ENCODE results near the gene SDHA. TPM values are rescaled to one million over a fixed set of nuclear protein-coding genes. Genes with fewer than 3 reads are reported as not detected.

SDHA gene
- total and polyA plus RNA-seq, 2 of the 13 experiments (the other 11 are each of a cell fraction or from before 2014, with no cell fraction given), result 185 to 240 TPM

DNA sequence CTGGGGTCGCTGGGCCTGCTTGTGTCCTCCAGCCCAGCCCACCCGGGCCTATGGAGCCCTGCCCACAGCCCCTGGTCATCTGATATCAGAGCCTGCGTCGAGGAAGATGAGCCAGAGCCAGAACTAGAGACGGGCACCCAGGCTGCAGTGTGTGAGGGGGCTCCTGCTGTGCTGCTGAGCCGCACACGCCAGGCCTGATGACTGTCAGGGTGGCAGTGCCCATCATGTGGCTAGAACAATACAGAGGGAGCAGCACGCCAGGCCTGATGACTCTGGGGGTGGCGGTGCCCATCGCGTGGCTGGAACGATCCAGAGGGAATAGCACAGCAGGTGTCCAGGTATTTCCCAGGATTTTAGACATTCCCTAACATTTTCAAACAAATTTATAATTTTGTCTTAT lies 36.0 kb upstream of the SDHA start (continued):
- TF ChIP-seq, protein P1, sequence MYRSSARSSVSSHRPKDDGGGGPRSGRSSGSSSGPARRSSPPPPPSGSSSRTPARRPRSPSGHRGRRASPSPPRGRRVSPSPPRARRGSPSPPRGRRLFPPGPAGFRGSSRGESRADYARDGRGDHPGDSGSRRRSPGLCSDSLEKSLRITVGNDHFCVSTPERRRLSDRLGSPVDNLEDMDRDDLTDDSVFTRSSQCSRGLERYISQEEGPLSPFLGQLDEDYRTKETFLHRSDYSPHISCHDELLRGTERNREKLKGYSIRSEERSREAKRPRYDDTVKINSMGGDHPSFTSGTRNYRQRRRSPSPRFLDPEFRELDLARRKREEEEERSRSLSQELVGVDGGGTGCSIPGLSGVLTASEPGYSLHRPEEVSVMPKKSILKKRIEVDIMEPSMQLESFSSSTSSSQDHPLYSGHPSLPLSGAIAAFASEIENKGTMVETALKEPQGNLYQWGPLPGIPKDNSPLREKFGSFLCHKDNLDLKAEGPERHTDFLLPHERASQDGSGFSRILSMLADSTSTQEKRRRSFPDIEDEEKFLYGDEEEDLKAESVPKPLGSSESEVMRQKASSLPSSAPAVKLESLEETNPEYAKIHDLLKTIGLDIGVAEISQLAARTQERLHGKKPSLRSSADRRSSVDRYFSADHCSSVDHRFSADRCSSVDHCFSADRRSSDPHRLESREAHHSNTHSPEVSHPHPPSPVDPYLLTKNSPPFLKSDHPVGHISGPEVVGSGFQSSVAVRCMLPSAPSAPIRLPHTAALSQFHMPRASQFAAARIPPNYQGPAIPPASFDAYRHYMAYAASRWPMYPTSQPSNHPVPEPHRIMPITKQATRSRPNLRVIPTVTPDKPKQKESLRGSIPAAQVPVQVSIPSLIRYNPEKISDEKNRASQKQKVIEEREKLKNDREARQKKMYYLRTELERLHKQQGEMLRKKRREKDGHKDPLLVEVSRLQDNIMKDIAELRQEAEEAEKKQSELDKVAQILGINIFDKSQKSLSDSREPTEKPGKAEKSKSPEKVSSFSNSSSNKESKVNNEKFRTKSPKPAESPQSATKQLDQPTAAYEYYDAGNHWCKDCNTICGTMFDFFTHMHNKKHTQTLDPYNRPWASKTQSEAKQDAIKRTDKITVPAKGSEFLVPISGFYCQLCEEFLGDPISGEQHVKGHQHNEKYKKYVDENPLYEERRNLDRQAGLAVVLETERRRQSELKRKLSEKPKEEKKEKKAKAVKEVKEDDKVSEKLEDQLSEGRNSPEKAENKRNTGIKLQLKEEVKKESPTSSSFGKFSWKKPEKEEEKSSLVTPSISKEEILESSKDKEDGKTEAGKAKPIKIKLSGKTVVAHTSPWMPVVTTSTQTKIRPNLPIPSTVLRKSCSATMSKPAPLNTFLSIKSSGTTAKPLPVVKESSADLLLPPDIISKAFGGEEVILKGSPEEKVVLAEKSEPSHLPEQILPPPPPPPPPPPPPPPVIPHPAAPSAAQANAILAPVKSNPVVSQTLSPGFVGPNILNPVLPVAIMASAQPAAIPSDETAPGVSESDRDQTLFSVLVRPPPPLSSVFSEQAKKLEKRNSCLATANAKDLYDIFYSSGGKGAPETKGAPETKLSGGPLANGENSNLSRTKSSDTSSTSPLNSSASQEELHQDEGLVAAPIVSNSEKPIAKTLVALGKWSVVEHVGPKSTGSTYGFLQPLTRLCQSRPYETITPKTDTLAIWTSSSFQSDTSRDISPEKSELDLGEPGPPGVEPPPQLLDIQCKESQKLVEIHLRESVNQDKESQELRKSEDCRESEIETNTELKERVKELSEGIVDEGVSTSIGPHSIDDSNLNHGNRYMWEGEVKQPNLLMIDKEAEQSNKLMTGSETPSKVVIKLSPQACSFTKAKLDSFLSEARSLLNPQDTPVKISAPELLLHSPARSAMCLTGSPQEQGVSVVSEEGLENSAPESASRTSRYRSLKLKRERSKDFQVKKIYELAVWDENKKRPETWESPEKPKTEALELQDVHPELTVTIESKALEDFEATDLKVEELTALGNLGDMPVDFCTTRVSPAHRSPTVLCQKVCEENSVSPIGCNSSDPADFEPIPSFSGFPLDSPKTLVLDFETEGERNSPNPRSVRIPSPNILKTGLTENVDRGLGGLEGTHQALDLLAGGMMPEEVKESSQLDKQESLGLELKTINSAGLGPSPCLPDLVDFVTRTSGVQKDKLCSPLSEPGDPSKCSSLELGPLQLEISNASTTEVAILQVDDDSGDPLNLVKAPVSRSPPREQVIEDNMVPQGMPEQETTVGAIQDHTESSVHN (CRISPR knock-in tag; IDR thresholded peaks at IDR 0.05), result no peak
- TF ChIP-seq, protein P2, sequence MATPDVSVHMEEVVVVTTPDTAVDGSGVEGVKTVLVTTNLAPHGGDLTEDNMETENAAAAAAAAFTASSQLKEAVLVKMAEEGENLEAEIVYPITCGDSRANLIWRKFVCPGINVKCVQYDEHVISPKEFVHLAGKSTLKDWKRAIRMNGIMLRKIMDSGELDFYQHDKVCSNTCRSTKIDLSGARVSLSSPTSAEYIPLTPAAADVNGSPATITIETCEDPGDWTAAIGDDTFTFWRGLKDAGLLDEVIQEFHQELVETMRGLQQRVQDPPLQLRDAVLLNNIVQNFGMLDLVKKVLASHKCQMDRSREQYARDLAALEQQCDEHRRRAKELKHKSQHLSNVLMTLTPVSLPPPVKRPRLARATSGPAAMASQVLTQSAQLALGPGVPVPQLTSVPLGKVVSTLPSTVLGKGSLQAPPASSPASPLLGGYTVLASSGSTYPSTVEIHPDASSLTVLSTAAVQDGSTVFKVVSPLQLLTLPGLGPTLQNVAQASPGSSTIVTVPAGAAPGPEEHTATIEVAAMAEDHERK (CRISPR knock-in tag; IDR thresholded peaks at IDR 0.05; ENCODE audit: low read depth), result no peak
- TF ChIP-seq NBN (conservative IDR thresholded peaks at IDR 0.05) (no peak), ZNF343 (CRISPR knock-in tag; IDR thresholded peaks at IDR 0.05) (no peak), NPAS2 (CRISPR knock-in tag; IDR thresholded peaks at IDR 0.05; ENCODE audit: borderline replicate concordance) (no peak), ZNF562 (CRISPR knock-in tag; IDR thresholded peaks at IDR 0.05; ENCODE audit: borderline replicate concordance) (no peak)
- TF ChIP-seq, protein P3, sequence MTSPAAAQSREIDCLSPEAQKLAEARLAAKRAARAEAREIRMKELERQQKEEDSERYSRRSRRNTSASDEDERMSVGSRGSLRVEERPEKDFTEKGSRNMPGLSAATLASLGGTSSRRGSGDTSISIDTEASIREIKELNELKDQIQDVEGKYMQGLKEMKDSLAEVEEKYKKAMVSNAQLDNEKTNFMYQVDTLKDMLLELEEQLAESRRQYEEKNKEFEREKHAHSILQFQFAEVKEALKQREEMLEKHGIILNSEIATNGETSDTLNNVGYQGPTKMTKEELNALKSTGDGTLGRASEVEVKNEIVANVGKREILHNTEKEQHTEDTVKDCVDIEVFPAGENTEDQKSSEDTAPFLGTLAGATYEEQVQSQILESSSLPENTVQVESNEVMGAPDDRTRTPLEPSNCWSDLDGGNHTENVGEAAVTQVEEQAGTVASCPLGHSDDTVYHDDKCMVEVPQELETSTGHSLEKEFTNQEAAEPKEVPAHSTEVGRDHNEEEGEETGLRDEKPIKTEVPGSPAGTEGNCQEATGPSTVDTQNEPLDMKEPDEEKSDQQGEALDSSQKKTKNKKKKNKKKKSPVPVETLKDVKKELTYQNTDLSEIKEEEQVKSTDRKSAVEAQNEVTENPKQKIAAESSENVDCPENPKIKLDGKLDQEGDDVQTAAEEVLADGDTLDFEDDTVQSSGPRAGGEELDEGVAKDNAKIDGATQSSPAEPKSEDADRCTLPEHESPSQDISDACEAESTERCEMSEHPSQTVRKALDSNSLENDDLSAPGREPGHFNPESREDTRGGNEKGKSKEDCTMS (CRISPR knock-in tag; conservative IDR thresholded peaks at IDR 0.05), result no peak
- TF ChIP-seq, protein P4, sequence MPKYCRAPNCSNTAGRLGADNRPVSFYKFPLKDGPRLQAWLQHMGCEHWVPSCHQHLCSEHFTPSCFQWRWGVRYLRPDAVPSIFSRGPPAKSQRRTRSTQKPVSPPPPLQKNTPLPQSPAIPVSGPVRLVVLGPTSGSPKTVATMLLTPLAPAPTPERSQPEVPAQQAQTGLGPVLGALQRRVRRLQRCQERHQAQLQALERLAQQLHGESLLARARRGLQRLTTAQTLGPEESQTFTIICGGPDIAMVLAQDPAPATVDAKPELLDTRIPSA (CRISPR knock-in tag; IDR thresholded peaks at IDR 0.05; ENCODE audit: borderline replicate concordance), result no peak
